GM23338 (cell line): ENCODE measurements around the gene DRAXIN. TPM values are rescaled to one million over a fixed set of nuclear protein-coding genes. Genes with fewer than 3 reads are reported as not detected.

Experiments
- CREB1 ChIP-seq: fragments of 250-450 bp; sonication (Bioruptor Pico); IDR thresholded peaks from 2 replicates; pipeline ENCODE4 v1.5.0; 2020; ENCODE audit warnings: low read depth, mild to moderate bottlenecking, moderate library complexity
- EZH2 ChIP-seq: fragments of 200-600 bp; sonication (generic); IDR thresholded peaks from one replicate; pipeline ENCODE4 v1.8.0; 2017; ENCODE audit warnings: antibody characterized with exemption, mild to moderate bottlenecking, low read depth; ENCODE audit not compliant: unreplicated experiment
- EZH2phosphoT487 ChIP-seq: fragments of 200-600 bp; sonication (generic); IDR thresholded peaks from one replicate; pipeline ENCODE4 v1.8.1; 2018; ENCODE audit warnings: antibody characterized with exemption; ENCODE audit not compliant: unreplicated experiment
- JUNB ChIP-seq: IDR thresholded peaks from one replicate; pipeline ENCODE4 v1.6.1; 2016; ENCODE audit warnings: antibody characterized with exemption; ENCODE audit not compliant: unreplicated experiment
- STAT1 ChIP-seq: IDR thresholded peaks from one replicate; pipeline ENCODE4 v1.6.1; 2016; ENCODE audit warnings: antibody characterized with exemption; ENCODE audit not compliant: unreplicated experiment
- ZNF114 ChIP-seq: fragments of 250-450 bp; sonication (Bioruptor Pico); IDR thresholded peaks from 2 replicates; pipeline ENCODE4 v1.5.0; 2020; ENCODE audit warnings: mild to moderate bottlenecking, moderate library complexity
- polyA plus RNA-seq: library from polyadenylated mRNA; unstranded; fragments of >200 nt; fragmentation: Nextera tagmentation; extraction: Ambion mirVana; gene quantifications from 2 replicates; pipeline ENCODE4 v1.2.1, GENCODE V29; 2016
- total RNA-seq: library from RNA; depleted of rRNA; stranded (reverse); fragments of >200 nt; shearing (Covaris generic); gene quantifications from 2 replicates; pipeline ENCODE4 v1.2.3, GENCODE V29; 2014
- TF ChIP-seq, protein P1 (sequence below): fragments of 250-450 bp; sonication (Bioruptor Pico); IDR thresholded peaks from 2 replicates; pipeline ENCODE4 v1.5.0; 2020; ENCODE audit warnings: mild to moderate bottlenecking, moderate library complexity
- TF ChIP-seq, protein P2 (sequence below): IDR thresholded peaks from 2 replicates; pipeline ENCODE4 v1.6.1; 2016; ENCODE audit warnings: antibody characterized with exemption
- TF ChIP-seq, protein P3 (sequence below), 2 experiments: fragments of 200-600 bp in 1 of 2; sonication (generic) in 1 of 2; conservative IDR thresholded peaks; 2 replicates each; pipeline versions ENCODE4 v1.5.1 to v1.6.1; 2016 to 2017; ENCODE audit warnings: antibody characterized with exemption in 2 of 2, low read depth in 2 of 2, mild to moderate bottlenecking in 2 of 2, moderate library complexity in 1 of 2

Gene DRAXIN
- total and polyA plus RNA-seq, 2 experiments from 2014 or later, result 7.6 to 23.0 TPM

DNA sequence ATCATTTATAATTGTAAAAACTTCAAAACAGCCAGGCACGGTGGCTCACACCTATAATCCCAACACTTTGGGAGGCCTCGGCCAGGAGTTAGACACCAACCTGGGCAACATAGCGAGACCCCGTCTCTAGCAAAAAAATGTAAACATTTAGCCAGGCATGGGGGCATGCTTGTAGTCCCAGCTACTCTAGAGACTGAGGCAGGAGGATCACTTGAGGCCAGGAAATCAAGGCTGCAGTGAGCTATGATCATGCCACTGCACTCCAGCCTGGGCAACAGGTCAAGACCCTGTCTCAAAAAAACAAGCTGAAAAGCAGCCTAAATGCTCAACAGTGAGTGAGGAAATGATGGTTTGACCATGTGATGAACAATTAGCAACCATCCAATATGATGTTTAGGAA is 77.8 kb downstream of the DRAXIN start (continued):
- TF ChIP-seq, protein P1, sequence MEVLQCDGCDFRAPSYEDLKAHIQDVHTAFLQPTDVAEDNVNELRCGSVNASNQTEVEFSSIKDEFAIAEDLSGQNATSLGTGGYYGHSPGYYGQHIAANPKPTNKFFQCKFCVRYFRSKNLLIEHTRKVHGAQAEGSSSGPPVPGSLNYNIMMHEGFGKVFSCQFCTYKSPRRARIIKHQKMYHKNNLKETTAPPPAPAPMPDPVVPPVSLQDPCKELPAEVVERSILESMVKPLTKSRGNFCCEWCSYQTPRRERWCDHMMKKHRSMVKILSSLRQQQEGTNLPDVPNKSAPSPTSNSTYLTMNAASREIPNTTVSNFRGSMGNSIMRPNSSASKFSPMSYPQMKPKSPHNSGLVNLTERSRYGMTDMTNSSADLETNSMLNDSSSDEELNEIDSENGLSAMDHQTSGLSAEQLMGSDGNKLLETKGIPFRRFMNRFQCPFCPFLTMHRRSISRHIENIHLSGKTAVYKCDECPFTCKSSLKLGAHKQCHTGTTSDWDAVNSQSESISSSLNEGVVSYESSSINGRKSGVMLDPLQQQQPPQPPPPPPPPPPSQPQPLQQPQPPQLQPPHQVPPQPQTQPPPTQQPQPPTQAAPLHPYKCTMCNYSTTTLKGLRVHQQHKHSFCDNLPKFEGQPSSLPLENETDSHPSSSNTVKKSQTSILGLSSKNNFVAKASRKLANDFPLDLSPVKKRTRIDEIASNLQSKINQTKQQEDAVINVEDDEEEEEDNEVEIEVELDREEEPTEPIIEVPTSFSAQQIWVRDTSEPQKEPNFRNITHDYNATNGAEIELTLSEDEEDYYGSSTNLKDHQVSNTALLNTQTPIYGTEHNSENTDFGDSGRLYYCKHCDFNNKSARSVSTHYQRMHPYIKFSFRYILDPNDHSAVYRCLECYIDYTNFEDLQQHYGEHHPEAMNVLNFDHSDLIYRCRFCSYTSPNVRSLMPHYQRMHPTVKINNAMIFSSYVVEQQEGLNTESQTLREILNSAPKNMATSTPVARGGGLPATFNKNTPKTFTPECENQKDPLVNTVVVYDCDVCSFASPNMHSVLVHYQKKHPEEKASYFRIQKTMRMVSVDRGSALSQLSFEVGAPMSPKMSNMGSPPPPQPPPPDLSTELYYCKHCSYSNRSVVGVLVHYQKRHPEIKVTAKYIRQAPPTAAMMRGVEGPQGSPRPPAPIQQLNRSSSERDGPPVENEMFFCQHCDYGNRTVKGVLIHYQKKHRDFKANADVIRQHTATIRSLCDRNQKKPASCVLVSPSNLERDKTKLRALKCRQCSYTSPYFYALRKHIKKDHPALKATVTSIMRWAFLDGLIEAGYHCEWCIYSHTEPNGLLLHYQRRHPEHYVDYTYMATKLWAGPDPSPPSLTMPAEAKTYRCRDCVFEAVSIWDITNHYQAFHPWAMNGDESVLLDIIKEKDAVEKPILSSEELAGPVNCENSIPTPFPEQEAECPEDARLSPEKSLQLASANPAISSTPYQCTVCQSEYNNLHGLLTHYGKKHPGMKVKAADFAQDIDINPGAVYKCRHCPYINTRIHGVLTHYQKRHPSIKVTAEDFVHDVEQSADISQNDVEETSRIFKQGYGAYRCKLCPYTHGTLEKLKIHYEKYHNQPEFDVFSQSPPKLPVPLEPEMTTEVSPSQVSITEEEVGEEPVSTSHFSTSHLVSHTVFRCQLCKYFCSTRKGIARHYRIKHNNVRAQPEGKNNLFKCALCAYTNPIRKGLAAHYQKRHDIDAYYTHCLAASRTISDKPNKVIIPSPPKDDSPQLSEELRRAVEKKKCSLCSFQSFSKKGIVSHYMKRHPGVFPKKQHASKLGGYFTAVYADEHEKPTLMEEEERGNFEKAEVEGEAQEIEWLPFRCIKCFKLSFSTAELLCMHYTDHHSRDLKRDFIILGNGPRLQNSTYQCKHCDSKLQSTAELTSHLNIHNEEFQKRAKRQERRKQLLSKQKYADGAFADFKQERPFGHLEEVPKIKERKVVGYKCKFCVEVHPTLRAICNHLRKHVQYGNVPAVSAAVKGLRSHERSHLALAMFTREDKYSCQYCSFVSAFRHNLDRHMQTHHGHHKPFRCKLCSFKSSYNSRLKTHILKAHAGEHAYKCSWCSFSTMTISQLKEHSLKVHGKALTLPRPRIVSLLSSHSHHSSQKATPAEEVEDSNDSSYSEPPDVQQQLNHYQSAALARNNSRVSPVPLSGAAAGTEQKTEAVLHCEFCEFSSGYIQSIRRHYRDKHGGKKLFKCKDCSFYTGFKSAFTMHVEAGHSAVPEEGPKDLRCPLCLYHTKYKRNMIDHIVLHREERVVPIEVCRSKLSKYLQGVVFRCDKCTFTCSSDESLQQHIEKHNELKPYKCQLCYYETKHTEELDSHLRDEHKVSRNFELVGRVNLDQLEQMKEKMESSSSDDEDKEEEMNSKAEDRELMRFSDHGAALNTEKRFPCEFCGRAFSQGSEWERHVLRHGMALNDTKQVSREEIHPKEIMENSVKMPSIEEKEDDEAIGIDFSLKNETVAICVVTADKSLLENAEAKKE (CRISPR knock-in tag), result no peak
- TF ChIP-seq EZH2 (no peak), JUNB (no peak), EZH2phosphoT487 (no peak), STAT1 (no peak), CREB1 (CRISPR knock-in tag) (no peak), ZNF114 (CRISPR knock-in tag) (no peak)
- TF ChIP-seq, protein P2, sequence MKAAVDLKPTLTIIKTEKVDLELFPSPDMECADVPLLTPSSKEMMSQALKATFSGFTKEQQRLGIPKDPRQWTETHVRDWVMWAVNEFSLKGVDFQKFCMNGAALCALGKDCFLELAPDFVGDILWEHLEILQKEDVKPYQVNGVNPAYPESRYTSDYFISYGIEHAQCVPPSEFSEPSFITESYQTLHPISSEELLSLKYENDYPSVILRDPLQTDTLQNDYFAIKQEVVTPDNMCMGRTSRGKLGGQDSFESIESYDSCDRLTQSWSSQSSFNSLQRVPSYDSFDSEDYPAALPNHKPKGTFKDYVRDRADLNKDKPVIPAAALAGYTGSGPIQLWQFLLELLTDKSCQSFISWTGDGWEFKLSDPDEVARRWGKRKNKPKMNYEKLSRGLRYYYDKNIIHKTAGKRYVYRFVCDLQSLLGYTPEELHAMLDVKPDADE, result no peak
- TF ChIP-seq, protein P3, sequence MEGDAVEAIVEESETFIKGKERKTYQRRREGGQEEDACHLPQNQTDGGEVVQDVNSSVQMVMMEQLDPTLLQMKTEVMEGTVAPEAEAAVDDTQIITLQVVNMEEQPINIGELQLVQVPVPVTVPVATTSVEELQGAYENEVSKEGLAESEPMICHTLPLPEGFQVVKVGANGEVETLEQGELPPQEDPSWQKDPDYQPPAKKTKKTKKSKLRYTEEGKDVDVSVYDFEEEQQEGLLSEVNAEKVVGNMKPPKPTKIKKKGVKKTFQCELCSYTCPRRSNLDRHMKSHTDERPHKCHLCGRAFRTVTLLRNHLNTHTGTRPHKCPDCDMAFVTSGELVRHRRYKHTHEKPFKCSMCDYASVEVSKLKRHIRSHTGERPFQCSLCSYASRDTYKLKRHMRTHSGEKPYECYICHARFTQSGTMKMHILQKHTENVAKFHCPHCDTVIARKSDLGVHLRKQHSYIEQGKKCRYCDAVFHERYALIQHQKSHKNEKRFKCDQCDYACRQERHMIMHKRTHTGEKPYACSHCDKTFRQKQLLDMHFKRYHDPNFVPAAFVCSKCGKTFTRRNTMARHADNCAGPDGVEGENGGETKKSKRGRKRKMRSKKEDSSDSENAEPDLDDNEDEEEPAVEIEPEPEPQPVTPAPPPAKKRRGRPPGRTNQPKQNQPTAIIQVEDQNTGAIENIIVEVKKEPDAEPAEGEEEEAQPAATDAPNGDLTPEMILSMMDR (conservative IDR thresholded peaks at IDR 0.05; ENCODE audit: low read depth in 2 of 2), result no peak
